ENCODE data around the gene TUB. TPM values are rescaled to one million over a fixed set of nuclear protein-coding genes. Genes with fewer than 3 reads are reported as not detected.

TUB gene
- total and polyA plus RNA-seq, 2 donors (not counting 1 experiment from before 2014, with no cell fraction given): 0.06 to 0.10 TPM

GRCh38 chr11:8083871-8084281 lies 2.9 kb downstream of the TUB start:
- peaks cover 0 to 2% (median 0%) of the 10 kb centered on the region in 3 donors for H3K9me3 ChIP-seq (ENCODE audit: control extremely low read depth in 1 of 3, control insufficient read depth in 2 of 3, insufficient read depth in 1 of 3, low read length in 2 of 3)
- Mint-ChIP-seq H3K27ac (no peak overlapping the region), H3K4me1 (peaks cover 10% of the 10 kb centered on the region), H3K27me3 (peaks cover 54% of the 10 kb centered on the region), H3K9me3 (ENCODE audit: insufficient read depth) (no peaks in the 10 kb centered on the region), H3K4me3 (no peak overlapping the region)
- WGBS (ENCODE audit: insufficient coverage): 60% methylated on average over 1 of the region's 1 CpG
- no peaks in the 10 kb centered on the region for H3K36me3 ChIP-seq (replicated peaks in 1 of 2; ENCODE audit: control extremely low read depth in 1 of 2, control insufficient read depth in 1 of 2, extremely low read depth in 1 of 2, insufficient read depth in 2 of 2, low read length in 1 of 2)
- H3K9ac ChIP-seq (ENCODE audit: low read length): no peak overlapping the region
- peaks cover 11 to 12% of the 10 kb centered on the region in 2 donors for H3K4me1 ChIP-seq (ENCODE audit: control insufficient read depth in 2 of 2, insufficient read depth in 2 of 2, low read length in 2 of 2)
- no peak overlapping the region for H3K27ac ChIP-seq (ENCODE audit: low read length in 2 of 2)
- no peak overlapping the region for H3K4me2 ChIP-seq (replicated peaks; ENCODE audit: low read depth, low read length, poor library complexity, severe bottlenecking)
- peaks cover 0 to 52% (median 17%) of the 10 kb centered on the region in 4 experiments for H3K27me3 ChIP-seq (replicated peaks in 1 of 4; ENCODE audit: control extremely low read depth in 1 of 4, control insufficient read depth in 3 of 4, insufficient read depth in 4 of 4, low read length in 3 of 4)
- H2AFZ ChIP-seq (ENCODE audit: insufficient read depth, low read depth, low read length, poor library complexity, severe bottlenecking): no peak overlapping the region
- DNase-seq (no peak), ATAC-seq (ENCODE audit: low read depth) (no peak)
- H3K79me2 ChIP-seq (ENCODE audit: control insufficient read depth, insufficient read depth, low read length): no peaks in the 10 kb centered on the region
- ChIA-PET CTCF (interaction anchor here (0.8 to 1.4 kb wide), 2 partner anchors 16 to 51 kb away, joined by 4 read pairs; no protein-coding TSS in a partner anchor), POLR2A (no interaction called here)
- H4K20me1 ChIP-seq (ENCODE audit: control insufficient read depth, insufficient read depth, low read length, poor library complexity, severe bottlenecking): no peaks in the 10 kb centered on the region
- no peak for TF ChIP-seq EZH2 (IDR thresholded peaks at IDR 0.05; ENCODE audit: borderline replicate concordance, insufficient read depth, low read depth, low read length, poor library complexity, severe bottlenecking)
- TF ChIP-seq CTCF (IDR thresholded peaks at IDR 0.05): no peak
- intact Hi-C loops (cut with micrococcal nuclease): no loop called here
- no peak overlapping the region for H3K4me3 ChIP-seq (ENCODE audit: control extremely low read depth in 1 of 5, extremely low read depth in 1 of 5, insufficient read depth in 1 of 5, low read depth in 2 of 5, low read length in 4 of 5)

- Histone ChIP-seq H3K4me2 (replicated peaks; ENCODE audit: low read depth, low read length, poor library complexity, severe bottlenecking) (no peak overlapping the region), H3K9me3 (ENCODE audit: control extremely low read depth in 1 of 3, control insufficient read depth in 2 of 3, insufficient read depth in 1 of 3, low read length in 2 of 3) (peaks cover 0 to 2% (median 0%) of the 10 kb centered on the region in 3 donors), H3K27ac (ENCODE audit: low read length in 2 of 2) (no peak overlapping the region), H4K20me1 (ENCODE audit: control insufficient read depth, insufficient read depth, low read length, poor library complexity, severe bottlenecking) (no peaks in the 10 kb centered on the region), H3K27me3 (replicated peaks in 1 of 4; ENCODE audit: control extremely low read depth in 1 of 4, control insufficient read depth in 3 of 4, insufficient read depth in 4 of 4, low read length in 3 of 4) (peaks cover 0 to 47% (median 17%) of the 10 kb centered on the region in 4 experiments), H3K4me1 (ENCODE audit: control insufficient read depth in 2 of 2, insufficient read depth in 2 of 2, low read length in 2 of 2) (peaks cover 11 to 12% of the 10 kb centered on the region in 2 donors), H2AFZ (ENCODE audit: insufficient read depth, low read depth, low read length, poor library complexity, severe bottlenecking) (no peak overlapping the region), H3K9ac (ENCODE audit: low read length) (no peak overlapping the region), H3K36me3 (replicated peaks in 1 of 2; ENCODE audit: control extremely low read depth in 1 of 2, control insufficient read depth in 1 of 2, extremely low read depth in 1 of 2, insufficient read depth in 2 of 2, low read length in 1 of 2) (no peaks in the 10 kb centered on the region), H3K4me3 (ENCODE audit: control extremely low read depth in 1 of 5, extremely low read depth in 1 of 5, insufficient read depth in 1 of 5, low read depth in 2 of 5, low read length in 4 of 5) (no peak overlapping the region), H3K79me2 (ENCODE audit: control insufficient read depth, insufficient read depth, low read length) (no peaks in the 10 kb centered on the region)
- DNase-seq (no peak), ATAC-seq (ENCODE audit: low read depth) (no peak)
- Mint-ChIP-seq H3K4me3 (no peak overlapping the region), H3K27me3 (peaks cover 53% of the 10 kb centered on the region), H3K4me1 (peaks cover 10% of the 10 kb centered on the region), H3K27ac (no peak overlapping the region), H3K9me3 (ENCODE audit: insufficient read depth) (no peaks in the 10 kb centered on the region)
- ChIA-PET CTCF (interaction anchor here (0.8 kb wide), 1 partner anchor 15 kb away, joined by 4 read pairs; no protein-coding TSS in a partner anchor), POLR2A (no interaction called here)
- TF ChIP-seq CTCF (IDR thresholded peaks at IDR 0.05) (no peak), EZH2 (IDR thresholded peaks at IDR 0.05; ENCODE audit: borderline replicate concordance, insufficient read depth, low read depth, low read length, poor library complexity, severe bottlenecking) (no peak)
- 90% methylated on average over 6 of the region's 6 CpGs for WGBS (ENCODE audit: insufficient coverage)
- intact Hi-C loops (cut with micrococcal nuclease): no loop called here
Measured at GRCh38 chr11:8084352-8084751, 3.3 kb downstream of the TUB start.

Data from B cell (primary cell).